HG02798 (cell line): ENCODE measurements around the gene MAPK9.
"Not testable (repeated sequence)": the region's sequence is repeated elsewhere in the genome, so short reads cannot be mapped to it uniquely, and the experiment has no call there.

Experiments
- ATAC-seq: cut with Tn5 transposase; IDR thresholded peaks from one replicate; pipeline ENCODE4 v1.9.1; 2021; ENCODE audit warnings: mild to moderate bottlenecking; ENCODE audit not compliant: unreplicated experiment, poor library complexity

MAPK9 gene

GRCh38 chr5:180299014-180299413 is 7.1 kb upstream of the MAPK9 start:
- not testable (repeated sequence) for ATAC-seq

- no peak for ATAC-seq
Measured at GRCh38 chr5:180297587-180298282, 5.9 kb upstream of the MAPK9 start.

- ATAC-seq: no peak
Measured at GRCh38 chr5:180296771-180297170, 4.9 kb upstream of the MAPK9 start.

- no peak for ATAC-seq
Measured at GRCh38 chr5:180294913-180295555, 3.2 kb upstream of the MAPK9 start.

DNA sequence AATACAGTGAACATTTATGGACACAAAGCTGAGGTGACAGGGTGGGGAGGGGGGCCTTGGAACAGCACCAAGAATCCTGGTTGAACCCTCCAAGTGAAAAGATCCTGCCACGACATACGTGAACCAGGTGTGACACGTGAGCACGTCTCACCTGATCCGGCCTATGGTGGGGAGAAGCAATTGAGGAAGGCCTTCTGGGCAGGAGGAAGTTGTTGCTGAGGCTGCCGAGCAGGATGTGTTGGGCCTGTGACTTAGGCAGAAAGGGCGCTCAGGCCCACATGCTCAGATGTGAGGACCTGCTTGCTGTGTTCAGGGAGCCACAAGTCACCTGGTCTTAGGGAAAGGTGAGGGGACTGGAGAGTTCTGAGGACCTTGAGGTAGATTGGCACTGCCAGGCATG is 2.5 kb upstream of the MAPK9 start:
- ATAC-seq: no peak

- peak; percentile 39 for ATAC-seq
Measured at GRCh38 chr5:180291234-180291940, 496 bp downstream of the MAPK9 start.

DNA sequence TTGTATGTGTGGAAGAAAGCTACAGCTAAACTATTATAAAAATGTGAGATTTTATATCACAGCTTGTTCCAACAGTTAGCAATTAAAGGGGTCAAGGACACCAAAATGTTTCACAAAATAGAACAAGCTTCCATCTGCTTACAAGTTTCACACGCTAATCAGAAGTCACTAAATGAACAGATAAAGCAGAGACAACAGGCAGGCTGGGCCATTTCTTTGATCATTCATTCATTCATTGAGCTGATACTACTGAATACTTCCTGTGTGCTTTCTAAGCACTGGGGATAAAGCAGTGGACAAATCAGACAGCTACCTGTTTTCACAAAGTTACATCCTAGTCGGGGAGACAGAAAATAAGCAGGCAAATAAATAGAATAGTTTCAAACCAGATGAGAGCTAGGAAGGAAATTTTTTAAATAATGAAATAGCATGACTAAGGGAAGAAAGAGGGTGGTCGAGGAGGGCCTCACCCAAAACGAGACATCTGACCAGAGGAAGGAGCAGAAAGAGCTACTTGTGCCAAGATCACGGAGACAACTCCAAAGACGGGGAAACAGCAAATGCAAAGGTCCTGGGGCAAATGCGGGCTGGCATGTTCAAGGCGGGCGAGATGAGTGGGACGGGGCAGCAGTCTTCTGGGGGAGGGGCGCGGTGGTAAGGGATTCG is 1.2 kb downstream of the MAPK9 start:
- no peak for ATAC-seq

GRCh38 chr5:180289966-180290365 is 1.9 kb downstream of the MAPK9 start:
- ATAC-seq: no peak

DNA sequence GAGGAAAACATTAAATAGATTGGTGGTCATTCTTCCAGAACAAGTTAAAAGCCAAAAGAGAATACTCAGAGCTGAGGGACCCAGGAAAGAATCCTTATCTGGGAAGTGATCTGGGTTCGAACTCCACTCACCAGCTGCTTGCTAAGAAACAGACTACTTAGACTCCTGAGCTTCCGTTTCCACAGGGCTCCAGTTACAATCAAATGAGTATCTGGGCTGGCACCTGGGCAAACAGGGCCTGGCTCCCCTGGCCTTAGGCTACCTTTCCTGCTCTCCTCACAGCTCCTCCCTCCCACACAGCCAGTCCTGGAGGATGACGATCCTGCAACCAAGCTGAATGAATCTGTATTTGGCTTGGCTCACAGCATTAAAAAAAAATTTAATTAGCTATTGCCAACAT is 2.5 kb downstream of the MAPK9 start:
- no peak for ATAC-seq

- ATAC-seq: no peak
Measured at GRCh38 chr5:180287868-180288267, 4.0 kb downstream of the MAPK9 start.

DNA sequence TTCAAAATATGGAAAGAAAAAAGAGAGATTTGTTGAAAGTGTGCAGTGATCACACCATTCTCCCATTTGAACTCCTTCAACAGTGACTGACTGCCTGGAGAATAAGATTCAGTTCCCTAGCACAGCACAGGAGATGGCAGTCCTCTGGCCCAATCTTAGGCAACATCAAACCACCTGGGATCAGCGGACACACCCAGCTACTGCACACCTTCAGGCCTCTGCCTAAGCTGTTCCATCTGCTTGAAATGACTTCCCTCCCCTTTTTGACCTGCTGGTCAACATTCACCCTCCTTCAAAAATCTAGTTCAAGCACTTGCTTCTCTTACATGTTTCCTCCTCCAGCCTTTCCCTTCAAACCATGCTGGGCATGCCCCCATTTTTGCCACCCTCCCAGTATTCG is 4.5 kb downstream of the MAPK9 start:
- ATAC-seq: no peak

- no peak for ATAC-seq
Measured at GRCh38 chr5:180284149-180284548, 7.7 kb downstream of the MAPK9 start.

- no peak for ATAC-seq
Measured at GRCh38 chr5:180283026-180283615, 8.8 kb downstream of the MAPK9 start.

DNA sequence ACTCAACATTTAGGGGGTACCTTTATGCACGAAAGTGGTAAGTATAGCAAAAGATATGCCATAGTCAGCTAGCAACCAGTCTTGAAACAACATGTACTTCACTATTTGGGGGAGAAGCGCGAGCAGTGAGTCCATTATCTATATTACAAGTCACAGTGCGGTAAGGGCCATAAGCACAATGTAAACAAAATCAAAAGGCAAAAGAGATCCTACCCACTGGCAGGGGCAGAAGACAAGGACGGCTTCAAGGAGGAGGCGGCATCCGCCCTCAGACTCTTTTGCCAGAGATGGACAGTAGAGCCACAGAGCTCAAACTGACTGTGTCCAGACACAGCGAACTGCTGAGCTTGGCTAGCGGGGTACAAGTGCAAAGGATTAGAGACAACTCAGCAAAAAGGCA is 9.6 kb downstream of the MAPK9 start:
- no peak for ATAC-seq

- no peak for ATAC-seq
Measured at GRCh38 chr5:180281706-180282105, 10.2 kb downstream of the MAPK9 start.

GRCh38 chr5:180274695-180275094 is 17.2 kb downstream of the MAPK9 start:
- ATAC-seq: no peak

GRCh38 chr5:180271221-180271620 is 20.7 kb downstream of the MAPK9 start:
- ATAC-seq: no peak

- no peak for ATAC-seq
Measured at GRCh38 chr5:180259260-180259611, 32.6 kb downstream of the MAPK9 start.

DNA sequence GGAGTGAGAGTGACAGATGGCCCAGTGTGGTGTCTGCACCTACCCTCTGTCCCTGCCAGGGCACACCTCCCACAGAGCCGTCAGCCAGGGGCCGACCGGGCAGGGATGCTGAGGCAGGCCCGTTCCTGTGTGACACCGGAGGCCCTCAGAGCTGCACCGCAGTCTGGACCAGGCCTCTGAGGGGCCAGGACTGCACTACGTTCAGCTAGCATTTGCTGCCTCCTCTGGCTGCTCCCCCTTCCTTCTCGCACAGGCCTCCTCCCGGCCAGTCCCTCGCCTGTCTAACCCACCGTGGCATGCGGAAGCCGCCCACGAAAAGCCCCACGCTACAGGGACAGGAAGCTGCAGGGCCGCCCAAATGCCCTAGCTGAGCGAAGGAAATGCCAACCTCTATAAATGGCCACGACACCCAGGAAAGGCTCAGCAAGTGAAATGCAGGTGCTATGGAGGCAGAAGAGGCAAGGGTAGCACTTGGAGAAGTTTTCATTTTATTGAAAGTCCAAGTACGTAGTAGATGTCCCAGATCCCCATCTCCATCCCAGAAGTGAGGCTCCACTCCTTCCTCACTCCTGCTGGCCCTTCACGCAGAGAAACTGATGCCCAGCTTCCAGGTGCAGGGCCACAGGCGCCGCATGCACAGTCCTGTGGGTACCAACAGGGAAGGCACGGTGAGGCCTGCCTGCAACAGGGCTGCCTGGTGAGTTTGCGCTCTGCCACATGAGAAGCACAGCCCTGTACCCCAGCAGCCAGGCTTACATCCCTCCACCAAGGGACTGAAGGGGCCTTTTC is 38.7 kb downstream of the MAPK9 start:
- ATAC-seq: no peak

GRCh38 chr5:180251887-180252286 is 40.0 kb downstream of the MAPK9 start:
- ATAC-seq: no peak
